ENCODE results near the gene RGR.

The RGR gene

DNA sequence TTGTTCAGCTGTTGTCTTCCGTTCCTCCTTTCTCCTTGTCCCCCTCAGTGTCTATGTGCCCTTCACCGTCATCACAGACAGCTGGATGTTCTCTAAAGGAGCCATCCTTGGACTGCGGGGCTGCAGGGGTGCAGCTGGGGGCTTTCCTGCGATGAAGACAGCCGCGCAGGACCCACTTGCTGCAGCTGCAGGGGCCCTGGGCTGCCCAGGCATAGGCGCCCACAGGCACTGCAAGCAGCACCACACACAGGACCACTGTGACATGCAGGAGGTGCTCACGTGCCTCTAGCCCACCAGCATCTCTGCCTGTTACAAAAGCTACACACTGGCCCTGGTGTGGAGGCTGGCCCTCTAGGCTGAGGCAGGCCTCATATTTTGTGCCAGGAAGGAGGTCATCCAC, 22.9 kb upstream of the RGR start:
- DNase-seq, result no peak

GRCh38 chr10:84224411-84225028, 20.3 kb upstream of the RGR start:
- DNase-seq, result no peak

- DNase-seq, result no peak
Measured at GRCh38 chr10:84225427-84226173, 19.3 kb upstream of the RGR start, which contains the start of gene LRIT2. LRIT2 (minus strand) TSS chr10:84225544; CDS start chr10:84225520, 24 bp downstream.

DNA sequence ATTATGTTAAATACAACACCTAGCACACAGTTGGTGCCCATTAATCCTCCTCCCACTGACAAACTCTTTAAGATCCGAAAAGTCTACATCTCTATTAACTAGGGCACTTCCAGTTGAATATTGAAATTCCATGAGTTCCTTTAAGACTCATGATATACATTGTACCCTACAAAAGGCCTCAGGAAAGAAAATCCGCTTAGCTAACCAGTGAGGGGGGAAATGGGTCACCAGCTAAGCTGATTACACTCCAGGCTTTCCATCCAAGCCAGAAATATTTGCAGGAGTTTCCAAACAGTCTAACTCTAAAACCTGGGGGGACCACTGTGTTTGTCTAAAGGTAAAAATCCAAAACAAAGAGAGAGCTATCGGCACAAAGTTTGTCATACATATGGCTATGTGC, 18.2 kb upstream of the RGR start:
- DNase-seq, result no peak

DNA sequence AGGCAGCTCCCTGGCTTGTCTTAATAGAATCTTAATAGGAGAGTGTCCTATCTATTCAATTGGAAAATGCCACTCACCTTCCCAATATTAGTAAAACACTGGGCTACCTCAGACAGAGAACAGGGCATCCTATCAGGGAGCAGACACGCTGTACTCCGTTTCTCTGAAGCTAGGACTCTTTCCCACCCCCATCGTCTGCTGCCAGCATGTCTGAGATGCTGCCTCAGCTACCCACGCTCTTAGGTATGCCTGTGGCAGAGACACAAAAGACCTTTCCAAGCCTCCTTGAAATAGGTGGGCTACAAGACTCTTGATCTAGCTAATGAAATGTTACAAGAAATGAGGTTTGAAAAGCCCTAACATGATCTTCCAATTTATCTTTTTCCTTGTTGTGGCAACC, 17.0 kb upstream of the RGR start:
- DNase-seq, result no peak

DNA sequence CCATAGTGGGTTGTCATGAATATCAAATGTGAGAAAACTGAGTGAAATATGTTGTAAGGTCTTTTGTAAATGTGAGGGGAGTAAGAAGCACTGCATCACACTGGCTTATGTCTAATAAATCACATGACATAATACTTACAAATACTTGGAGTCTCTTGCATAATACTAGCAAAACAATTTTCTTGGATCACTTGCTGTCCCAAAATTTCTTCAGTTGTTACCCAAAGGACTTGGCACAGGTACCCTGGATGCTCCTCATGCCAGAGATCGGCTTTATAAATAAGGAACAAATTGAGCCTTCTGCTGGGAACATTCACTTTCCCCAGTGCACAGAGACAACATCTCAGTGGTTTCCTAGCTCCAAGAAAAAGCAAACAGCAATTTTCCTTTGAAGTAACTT, 14.5 kb upstream of the RGR start:
- DNase-seq, result no peak

DNA sequence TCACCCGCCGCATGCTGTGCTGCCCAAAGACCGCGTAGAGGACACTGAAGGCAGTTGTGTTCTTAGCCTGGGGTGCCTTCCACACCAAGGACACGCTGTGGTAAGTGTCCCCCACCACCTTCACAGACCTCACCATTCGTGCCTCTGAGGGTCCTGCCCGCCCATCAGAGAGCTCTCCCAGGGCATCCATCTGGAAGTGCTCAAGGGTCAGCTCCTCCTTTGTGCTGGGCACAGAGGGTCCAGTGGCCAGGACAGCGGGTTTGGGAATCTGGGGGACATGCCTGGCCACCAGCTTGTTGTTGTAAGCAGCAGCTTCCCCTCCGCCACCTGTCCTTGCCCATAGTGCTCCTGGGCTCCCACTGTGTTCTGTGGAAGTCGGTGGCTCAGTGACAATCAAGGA, 12.5 kb upstream of the RGR start:
- DNase-seq, result no peak

DNA sequence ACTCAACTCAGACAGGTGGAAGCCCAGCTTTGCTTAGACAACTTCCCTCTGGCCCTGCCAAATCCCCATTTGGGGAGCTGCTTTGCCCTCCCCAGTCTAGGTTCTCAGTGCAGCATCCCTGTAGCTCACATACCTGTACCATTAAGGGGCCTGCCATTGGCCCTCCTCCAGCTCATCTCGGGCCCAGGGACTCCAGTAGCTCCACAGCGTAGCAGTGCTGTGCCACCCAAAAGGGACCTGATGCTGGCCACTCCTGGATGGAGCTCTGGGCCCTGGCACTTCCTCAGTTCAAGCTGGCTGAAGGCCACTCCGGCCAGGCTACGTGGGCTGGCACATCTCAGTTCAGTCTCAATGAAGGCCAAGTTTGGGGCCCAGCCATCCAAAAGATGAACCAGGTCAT, 10.9 kb upstream of the RGR start:
- DNase-seq, result no peak

- DNase-seq, result no peak
Measured at GRCh38 chr10:84234479-84234878, 10.4 kb upstream of the RGR start.

GRCh38 chr10:84235096-84235495, 9.8 kb upstream of the RGR start:
- no peak for DNase-seq

- DNase-seq, result no peak
Measured at GRCh38 chr10:84236807-84237198, 8.1 kb upstream of the RGR start.

DNA sequence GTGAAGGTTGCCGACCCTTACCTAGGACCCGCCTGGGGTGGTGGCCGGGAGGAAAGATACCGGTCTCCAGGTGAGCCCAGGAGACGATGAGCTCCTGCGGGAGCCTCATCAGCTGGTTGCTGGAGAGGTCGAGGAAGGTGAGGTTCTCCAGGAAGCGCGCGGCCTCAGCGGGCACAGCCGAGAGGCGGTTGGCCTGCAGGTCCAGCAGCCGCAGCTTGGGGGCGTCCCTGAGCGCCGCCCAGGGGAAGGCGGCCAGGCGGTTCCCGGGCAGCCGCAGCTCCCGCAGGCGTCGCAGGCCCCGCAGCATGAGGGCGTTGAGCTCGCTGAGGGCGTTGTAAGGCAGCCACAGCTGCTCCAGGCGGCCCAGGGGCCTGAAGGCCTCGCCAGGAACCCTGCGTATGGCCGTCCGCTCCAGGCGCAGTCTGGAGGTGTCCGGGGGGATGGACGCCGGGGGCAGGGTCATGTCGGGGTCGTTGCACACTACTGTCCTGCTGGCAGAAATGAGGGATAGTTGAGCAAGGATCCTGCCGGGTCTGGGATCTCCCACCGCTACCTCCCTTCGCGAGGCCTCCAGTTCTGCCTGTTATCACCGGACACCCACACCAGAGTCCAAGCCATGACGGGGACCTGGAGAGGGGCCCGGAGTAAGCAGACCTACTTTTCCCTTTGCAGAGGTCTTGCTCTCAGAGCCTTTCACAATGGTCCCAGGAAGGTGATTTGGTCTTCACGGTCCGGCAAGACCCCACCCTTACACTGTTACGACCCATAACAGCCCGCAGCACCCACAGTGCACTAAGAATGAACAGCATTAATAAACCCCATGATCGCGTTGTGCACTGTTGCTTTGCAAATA, 7.4 kb upstream of the RGR start:
- no peak for DNase-seq

DNA sequence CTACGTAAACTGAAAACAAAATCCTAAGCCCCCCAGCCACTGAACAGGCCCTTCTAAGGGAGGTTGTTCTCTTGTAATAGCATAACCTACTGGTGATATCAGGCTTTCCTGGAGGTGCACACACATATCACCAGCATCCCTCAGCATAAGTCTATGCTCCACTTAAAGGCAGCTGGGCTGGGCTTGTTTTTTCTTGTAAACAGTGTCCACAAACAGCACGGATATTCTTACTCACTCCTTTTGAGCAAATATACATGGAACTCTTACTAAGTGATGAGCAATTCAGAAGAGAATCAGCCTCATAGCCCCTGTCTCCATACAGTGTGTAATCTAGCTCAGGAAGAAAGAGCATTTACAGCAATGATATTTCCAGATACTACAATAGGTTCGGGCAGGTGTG, 5.9 kb upstream of the RGR start:
- no peak for DNase-seq

GRCh38 chr10:84241185-84241790, 3.6 kb upstream of the RGR start, which contains the start of gene LRIT1:
LRIT1 (minus strand) TSS chr10:84241546; CDS start chr10:84241439, 107 bp downstream.
- no peak for DNase-seq

DNA sequence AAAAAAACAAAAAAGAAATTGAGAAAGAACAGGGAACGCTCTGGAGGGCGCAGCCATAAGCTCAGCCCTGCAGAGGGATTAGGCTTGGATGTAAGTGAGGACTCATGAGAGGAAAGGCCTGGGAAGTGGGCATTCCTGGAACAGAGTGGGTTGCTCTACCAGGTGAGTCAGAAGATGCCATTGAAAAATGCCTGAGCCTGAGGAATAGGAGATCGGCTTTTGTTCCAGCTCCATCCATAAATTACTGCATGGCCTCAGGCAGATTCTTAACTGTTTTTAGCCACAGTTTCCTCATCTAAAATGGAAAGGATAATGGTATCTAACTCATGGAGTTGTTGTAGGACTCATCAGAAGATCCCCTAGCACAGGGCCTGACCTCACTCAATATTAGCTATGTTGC, 1.1 kb upstream of the RGR start:
- DNase-seq, result no peak

DNA sequence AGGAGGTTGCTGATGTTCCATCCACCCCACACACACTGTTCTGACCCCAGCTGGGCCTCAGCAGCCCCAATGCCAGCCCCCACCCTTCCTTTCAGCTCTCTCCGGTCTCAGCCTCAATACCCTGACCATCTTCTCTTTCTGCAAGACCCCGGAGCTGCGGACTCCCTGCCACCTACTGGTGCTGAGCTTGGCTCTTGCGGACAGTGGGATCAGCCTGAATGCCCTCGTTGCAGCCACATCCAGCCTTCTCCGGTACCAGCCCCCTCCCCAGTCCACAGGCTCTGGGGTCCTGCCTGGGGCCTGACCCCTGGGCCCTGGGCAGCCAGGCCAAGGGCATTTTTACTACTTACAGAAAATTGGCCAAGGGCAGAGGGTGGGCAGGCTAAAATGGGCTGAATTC, 2.6 kb downstream of the RGR start:
- no peak for DNase-seq

DNA sequence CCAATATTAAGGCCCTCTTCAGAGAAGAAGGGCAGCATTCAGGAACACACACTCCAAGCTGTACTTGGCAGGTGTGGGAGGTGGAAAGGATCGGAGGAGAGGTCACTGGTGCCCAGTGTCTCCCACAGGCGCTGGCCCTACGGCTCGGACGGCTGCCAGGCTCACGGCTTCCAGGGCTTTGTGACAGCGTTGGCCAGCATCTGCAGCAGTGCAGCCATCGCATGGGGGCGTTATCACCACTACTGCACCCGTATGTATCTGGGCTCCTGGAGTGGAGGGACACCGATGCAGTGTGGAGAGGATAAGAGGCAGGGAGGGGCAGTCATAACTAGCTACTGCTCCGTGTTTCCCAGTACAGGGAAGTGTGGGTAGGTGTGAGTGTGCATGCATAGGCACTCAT, 3.9 kb downstream of the RGR start:
- DNase-seq, result no peak

DNA sequence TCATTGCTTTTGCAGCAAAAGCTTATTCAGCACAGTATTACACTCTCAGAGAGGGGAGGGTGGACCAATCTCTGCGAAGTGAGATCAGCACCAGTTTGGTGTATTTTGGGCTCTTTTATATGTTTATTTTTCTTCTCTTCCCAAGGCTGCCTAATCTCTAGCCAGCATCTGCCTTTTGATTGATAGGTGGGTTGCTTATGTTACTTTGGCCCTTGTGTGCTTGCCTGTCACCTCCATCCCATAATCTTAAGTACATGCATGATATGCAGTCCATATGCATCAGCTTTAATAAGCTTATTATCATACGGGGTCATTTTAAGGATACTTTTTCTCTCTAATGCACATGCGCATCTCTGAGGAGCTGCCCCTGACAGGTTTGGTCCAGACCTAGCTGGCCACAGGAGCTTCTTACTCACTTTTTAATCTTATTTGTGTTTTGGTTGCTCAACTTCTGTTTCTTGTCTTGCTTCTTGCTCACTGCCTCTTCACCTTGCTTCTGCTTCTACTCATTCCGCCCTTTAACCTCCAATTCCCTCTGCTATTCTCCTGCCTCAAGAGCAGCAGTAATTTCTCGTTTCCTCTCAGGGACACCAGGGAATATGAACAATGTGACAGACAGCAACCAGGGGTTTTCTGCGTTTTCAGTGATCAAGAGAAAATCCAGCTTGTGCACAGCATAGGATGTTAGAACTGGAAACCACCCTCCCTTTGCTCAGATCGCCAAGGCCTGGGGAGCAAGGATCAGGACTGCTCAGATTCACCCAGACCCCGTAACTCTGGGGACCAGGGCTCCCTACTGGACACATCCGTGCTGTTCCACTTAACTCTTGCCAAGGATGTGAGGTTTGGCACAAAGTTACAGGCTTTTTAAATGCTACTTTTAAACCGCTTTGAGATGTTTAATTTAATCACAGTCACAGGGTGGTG, 10.0 kb downstream of the RGR start:
- DNase-seq, result no peak

DNA sequence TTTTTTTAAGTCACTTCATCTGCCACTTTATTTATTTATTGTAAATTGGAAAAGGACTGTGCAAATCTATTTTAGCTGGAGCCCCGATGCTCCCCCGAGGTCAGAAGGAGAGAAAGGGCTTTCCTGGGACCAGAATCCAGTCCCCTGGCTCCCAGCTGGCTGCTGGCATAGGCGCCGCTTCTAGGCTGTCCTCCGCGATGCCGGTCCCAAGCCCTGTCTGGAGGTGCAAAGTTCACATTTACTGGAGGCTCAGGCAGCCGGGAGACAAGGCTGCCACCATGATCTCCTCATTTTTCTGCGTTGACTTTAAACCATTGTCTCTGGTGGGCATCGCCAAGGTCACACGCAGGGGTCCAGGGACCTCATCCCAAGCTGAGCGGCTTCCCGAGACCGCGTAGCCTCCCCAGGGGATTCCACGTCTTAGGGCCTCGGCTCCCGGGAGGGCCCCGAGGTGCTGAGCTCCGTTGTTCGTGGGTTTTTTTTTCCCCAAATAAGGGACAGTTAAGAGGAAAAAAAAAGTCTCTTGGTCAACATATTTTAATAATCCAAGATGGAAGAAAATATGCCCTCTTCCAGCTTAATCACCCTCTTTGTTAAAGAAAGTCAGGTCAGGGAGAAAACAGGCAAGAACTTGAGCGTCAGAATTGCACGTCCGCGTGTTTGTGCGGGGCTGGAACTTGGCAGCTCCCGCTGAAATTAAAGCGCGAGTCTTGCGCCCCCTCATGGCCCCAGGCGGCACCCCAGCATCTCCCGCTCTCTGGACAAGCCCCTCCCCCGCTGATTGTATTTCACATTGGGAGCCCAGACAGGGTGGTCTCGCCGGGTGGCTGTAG, 11.9 kb downstream of the RGR start:
- DNase-seq, result peak in 2 of 5 donors; percentile 16 to 24

DNA sequence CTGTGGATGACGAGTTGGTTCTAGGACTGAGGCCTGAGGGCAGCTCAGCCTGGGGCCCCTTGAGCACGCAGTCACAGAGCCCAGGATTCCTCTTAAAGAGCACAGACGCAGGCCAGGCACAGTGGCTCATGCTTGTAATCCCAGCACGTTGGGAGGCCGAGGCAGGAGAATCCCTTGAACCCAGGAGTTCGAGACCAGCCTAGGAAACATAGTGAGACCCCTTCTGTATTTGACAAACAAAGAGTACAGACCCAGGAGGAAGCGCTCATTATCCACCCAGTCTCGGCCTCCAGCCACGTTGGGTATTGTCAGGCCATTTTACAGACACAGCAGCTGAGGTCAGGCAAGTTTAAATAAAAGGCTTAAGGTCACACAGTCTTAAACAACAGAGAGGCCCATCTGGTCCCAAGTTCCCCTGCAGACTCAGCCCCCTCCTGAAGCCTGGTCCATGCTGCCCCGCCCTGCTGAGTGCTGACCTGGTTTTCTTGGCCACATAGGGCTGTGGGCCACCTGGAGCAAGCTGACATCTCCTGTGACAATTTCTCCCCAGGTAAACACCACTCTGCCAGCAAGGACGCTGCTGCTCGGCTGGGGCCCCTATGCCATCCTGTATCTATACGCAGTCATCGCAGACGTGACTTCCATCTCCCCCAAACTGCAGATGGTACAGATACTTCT, 12.6 kb downstream of the RGR start:
- no peak for DNase-seq
